Adrenal gland (tissue), 12 donors: ENCODE data around the gene AXIN1. TPM values are rescaled to one million over a fixed set of nuclear protein-coding genes. Genes with fewer than 3 reads are reported as not detected.

Source experiments
- DNase-seq, 7 donors: peaks; one replicate each; pipeline ENCODE4 v3.0.0-alpha.2; 2019 to 2020
- H3K27ac ChIP-seq, 5 donors: fragments of 200-600 bp; sonication (generic) in 4 of 5; 1 replicate in 3 of 5; 2 replicates in 2 of 5; pipeline versions ENCODE4 v1.5.1 to v1.8.0; 2016 to 2020; ENCODE audit warnings: mild to moderate bottlenecking in 1 of 5
- H3K27me3 ChIP-seq: fragments of 200-600 bp; 2 replicates; pipeline ENCODE4 v1.8.0; 2021
- H3K36me3 ChIP-seq, 2 donors: fragments of 200-600 bp; replicated peaks in 1 of 2; 1 replicate in 1 of 2; 2 replicates in 1 of 2; pipeline versions ENCODE4 v1.5.1 to v1.8.0; 2018 to 2022
- H3K4me1 ChIP-seq, 2 donors: fragments of 200-600 bp; replicated peaks in 1 of 2; 1 replicate in 1 of 2; 2 replicates in 1 of 2; pipeline versions ENCODE4 v1.5.1 to v1.8.0; 2018 to 2021
- H3K4me3 ChIP-seq, 4 donors: fragments of 200-600 bp; sonication (generic) in 3 of 4; one replicate each; pipeline ENCODE4 v1.5.1; 2016 to 2018
- H3K9me3 ChIP-seq, 3 donors: fragments of 200-600 bp; sonication (generic) in 1 of 3; replicated peaks in 1 of 3; 1 replicate in 2 of 3; 2 replicates in 1 of 3; pipeline versions ENCODE4 v1.5.1 to v1.8.0; 2016 to 2021
- CTCF ChIP-seq, 6 experiments: fragments of 450-650 bp in 4 of 6; fragments of 200-600 bp in 2 of 6; sonication (generic) in 1 of 6; IDR thresholded peaks; 1 replicate in 5 of 6; 2 replicates in 1 of 6; pipeline versions ENCODE4 v1.5.1 to v1.8.0; 2016 to 2021; ENCODE audit warnings: antibody characterized with exemption in 6 of 6, mild to moderate bottlenecking in 2 of 6, moderate library complexity in 1 of 6
- POLR2A ChIP-seq, 2 donors: fragments of 450-650 bp; IDR thresholded peaks; one replicate each; pipeline ENCODE4 v1.6.1; 2017; ENCODE audit warnings: antibody characterized with exemption in 2 of 2, mild to moderate bottlenecking in 2 of 2, moderate library complexity in 1 of 2
- WGBS, 4 donors: extraction: QIAGEN DNeasy Blood & Tissue Kit in 2 of 4; methylation state at CpG; one replicate each; pipeline versions ENCODE4 v1.1.5 to v1.1.7; 2013 to 2017; 5-methylcytosine and 5-hydroxymethylcytosine counted together
- intact Hi-C, 2 donors: fragments of 100-400 bp; cut with DNase I; formaldehyde crosslinking; loops; one replicate each; pipeline versions ENCODE4 v1.14.1 to v1.15.0; 2022 to 2023
- polyA plus RNA-seq, 3 donors: library from polyadenylated mRNA; stranded (reverse); fragments of 200-250 nt in 2 of 3; fragments of 350-450 nt in 1 of 3; fragmentation: Illumina TruSeq in 1 of 3; extraction: RNeasy Lipid Tissue Mini Kit (QIAGEN cat#74804) in 1 of 3; gene quantifications; one replicate each; pipeline ENCODE4 v1.2.3, GENCODE V29; 2013 to 2014
- total RNA-seq, 9 donors: library from RNA; depleted of rRNA in 4 of 9; stranded (reverse); fragments of >200 nt in 4 of 9; fragments of 120-200 nt in 1 of 9; fragmentation: NEBNext Ultra II Directional in 1 of 9; extraction: Animal tissue kit (Norgen Biotek cat#: 25700) in 1 of 9; gene quantifications; one replicate each; pipeline versions ENCODE4 v1.1.0 to v1.2.4, GENCODE V29; 2013 to 2023
- donor health status: healthy with polysubstance abuse.
- donor health status: Bipolar disorder and iron deficiency.
- donor health status: DM: yes; HTN: yes; CAD: no.
- donor health status: DM: no; HTN: no; CAD: no.
- donor health status: DM: no; HTN: no; CAD: no.
- donor health status: DM: yes; HTN: yes; CAD: no.

AXIN1 gene
- total and polyA plus RNA-seq, 12 donors, result 5.6 to 22.4 (median 16.2) TPM

- peak in 6 of 7 donors; percentile 56 to 82 (median 66) for DNase-seq
- no peaks in the 10 kb centered on the region for H3K27me3 ChIP-seq
- intact Hi-C loops, result no loop called here
- peaks cover 26 to 41% of the 10 kb centered on the region in 2 donors for H3K4me1 ChIP-seq
- H3K4me3 ChIP-seq, result peak overlapping the region in 2 of 4 donors; percentile 92 to 96
- TF ChIP-seq POLR2A (IDR thresholded peaks at IDR 0.05) (no peak), CTCF (IDR thresholded peaks at IDR 0.05) (no peak)
- peak overlapping the region; percentile 29 to 88 (median 35) for H3K27ac ChIP-seq
- H3K9me3 ChIP-seq, result no peaks in the 10 kb centered on the region
- H3K36me3 ChIP-seq, result no peaks in the 10 kb centered on the region
- WGBS, 4 donors, result 10 to 29% (median 22%) methylated on average over 26 to 33 of the region's 33 CpGs
These were observed 31.0 kb upstream of the AXIN1 start for GRCh38 chr16:383326-384051.

- WGBS, 4 donors, result 0 to 1% (median 1%) methylated on average over 6 to 123 of the region's 123 CpGs
- Histone ChIP-seq H3K27ac (peak within 1 kb of the TSS in 4 of 5 donors; percentile 35 to 86 (median 72)), H3K4me1 (peaks cover 15 to 36% of the 10 kb centered on the region in 2 donors)
These were observed 29.5 kb upstream of the AXIN1 start, which contains the start of gene PGAP6 for GRCh38 chr16:381789-382717. Gene PGAP6, minus strand, starts transcription at chr16:381978. Its CDS starts 157 bp downstream, at chr16:381821.

GRCh38 chr16:381012-381788, 28.7 kb upstream of the AXIN1 start:
- TF ChIP-seq POLR2A (IDR thresholded peaks at IDR 0.05) (no peak), CTCF (IDR thresholded peaks at IDR 0.05) (no peak)
- Histone ChIP-seq H3K4me3 (peak overlapping the region in 3 of 4 donors; percentile 18 to 92 (median 91)), H3K27me3 (no peaks in the 10 kb centered on the region), H3K4me1 (peaks cover 15 to 36% of the 10 kb centered on the region in 2 donors), H3K9me3 (no peaks in the 10 kb centered on the region), H3K36me3 (peaks cover 0 to 13% of the 10 kb centered on the region in 2 donors), H3K27ac (peak overlapping the region in 2 of 5 donors; percentile 26 to 86)
- 0 to 1% (median 0%) methylated on average over 5 to 73 of the region's 73 CpGs for WGBS, 4 donors
- peak in 2 of 7 donors; percentile 54 to 56 for DNase-seq
- intact Hi-C loops, result no loop called here

More at GRCh38 chr16:381789-382717, 29.5 kb upstream of the AXIN1 start, which contains the start of gene PGAP6:
- H3K27me3 ChIP-seq, result no peaks in the 10 kb centered on the region
- no peak for TF ChIP-seq CTCF (IDR thresholded peaks at IDR 0.05)
- peak in 1 of 2 donors; percentile 27 for TF ChIP-seq POLR2A (IDR thresholded peaks at IDR 0.05)
- no peaks in the 10 kb centered on the region for H3K9me3 ChIP-seq
- H3K36me3 ChIP-seq, result peaks cover 0 to 5% of the 10 kb centered on the region in 2 donors
- intact Hi-C loops, result no loop called here
- peak within 1 kb of the TSS; percentile 18 to 96 (median 82) for H3K4me3 ChIP-seq
- DNase-seq, result peak in 6 of 7 donors; percentile 57 to 76 (median 68)
